H1 (cell line): ENCODE results near the gene SLC25A11. TPM values are rescaled to one million over a fixed set of nuclear protein-coding genes. Genes with fewer than 3 reads are reported as not detected.

Source experiments
- CTCF ChIA-PET: fragments of 300-600 bp; sonication (Branson Sonifier 250); formaldehyde crosslinking; loops from one replicate; lab custom pipeline; 2021; ENCODE audit not compliant: partially characterized antibody; lab: Charles Lee
- POLR2A ChIA-PET: fragments of 300-600 bp; sonication (Branson Sonifier 250); formaldehyde crosslinking; loops from one replicate; lab custom pipeline; 2021; ENCODE audit warnings: inconsistent platforms; ENCODE audit not compliant: partially characterized antibody; lab: Charles Lee
- DNase-seq, 2 experiments: peaks; one replicate each; pipeline versions ENCODE4 v3.0.0 to v3.0.0-alpha.2; 2010 to 2022; ENCODE audit warnings: low spot score in 2 of 2, low read depth in 1 of 2, mixed read lengths in 1 of 2
- FAIRE-seq: peaks from 2 replicates; lab custom pipeline; 2011; peaks lifted over from hg19 to GRCh38; lab: Jason Lieb, UNC
- H2AFZ ChIP-seq: 2 replicates; pipeline ENCODE4 v1.8.1; 2012; ENCODE audit warnings: low read length, inconsistent platforms
- H2AK5ac ChIP-seq: 2 replicates; pipeline ENCODE4 v1.6.1; 2013; ENCODE audit warnings: low read depth, low read length
- H2BK120ac ChIP-seq: replicated peaks from 2 replicates; pipeline ENCODE3; 2013; ENCODE audit warnings: low read depth, low read length, inconsistent platforms
- H2BK12ac ChIP-seq: 2 replicates; pipeline ENCODE4 v1.6.1; 2013; ENCODE audit warnings: low read depth, low read length
- H2BK15ac ChIP-seq: 2 replicates; pipeline ENCODE4 v1.6.1; 2013; ENCODE audit warnings: low read length
- H2BK20ac ChIP-seq: 2 replicates; pipeline ENCODE4 v1.6.1; 2013; ENCODE audit warnings: low read length
- H2BK5ac ChIP-seq: 2 replicates; pipeline ENCODE4 v1.6.1; 2013; ENCODE audit warnings: low read depth, low read length
- H3K14ac ChIP-seq: 2 replicates; pipeline ENCODE4 v1.6.1; 2013; ENCODE audit warnings: inconsistent platforms; ENCODE audit not compliant: insufficient read length
- H3K18ac ChIP-seq: 2 replicates; pipeline ENCODE4 v1.6.1; 2013; ENCODE audit warnings: low read length; ENCODE audit errors: extremely low read depth
- H3K23ac ChIP-seq: 2 replicates; pipeline ENCODE4 v1.6.1; 2013; ENCODE audit warnings: inconsistent platforms; ENCODE audit not compliant: insufficient read length
- H3K23me2 ChIP-seq: 2 replicates; pipeline ENCODE4 v1.6.1; 2013; ENCODE audit warnings: low read depth, low read length
- H3K27ac ChIP-seq: 2 replicates; pipeline ENCODE4 v1.6.1; 2011; ENCODE audit warnings: low read depth, low read length, inconsistent platforms
- H3K27me3 ChIP-seq, 4 experiments: replicated peaks in 1 of 4; 1 replicate in 1 of 4; 2 replicates in 3 of 4; pipeline versions ENCODE4 v1.6.1 to v1.8.1; 2011 to 2013; ENCODE audit warnings: low read length in 3 of 4, mild to moderate bottlenecking in 3 of 4, inconsistent platforms in 2 of 4, mixed read lengths in 2 of 4, moderate library complexity in 1 of 4; ENCODE audit not compliant: control insufficient read depth in 3 of 4, insufficient read depth in 3 of 4; ENCODE audit errors: extremely low read depth in 1 of 4
- H3K36me3 ChIP-seq, 4 experiments: 2 replicates each; pipeline versions ENCODE4 v1.6.1 to v1.8.1; 2011 to 2013; ENCODE audit warnings: mild to moderate bottlenecking in 4 of 4, low read length in 3 of 4, moderate library complexity in 2 of 4, control low read depth in 1 of 4, inconsistent platforms in 1 of 4; ENCODE audit not compliant: insufficient read depth in 4 of 4, control insufficient read depth in 2 of 4
- H3K4ac ChIP-seq: replicated peaks from 2 replicates; pipeline ENCODE3; 2013; ENCODE audit warnings: low read length, low read depth, mixed read lengths, inconsistent platforms; ENCODE audit not compliant: insufficient read length
- H3K4me1 ChIP-seq, 4 experiments: replicated peaks in 1 of 4; 1 replicate in 1 of 4; 2 replicates in 3 of 4; pipeline versions ENCODE4 v1.6.1 to v1.8.1; 2011 to 2013; ENCODE audit warnings: low read length in 3 of 4, inconsistent platforms in 2 of 4, mixed read lengths in 1 of 4; ENCODE audit not compliant: insufficient read depth in 4 of 4, control insufficient read depth in 3 of 4
- H3K4me2 ChIP-seq, 2 experiments: 2 replicates each; pipeline versions ENCODE4 v1.6.1 to v1.8.1; 2011 to 2013; ENCODE audit warnings: low read depth in 2 of 2, low read length in 2 of 2, control low read depth in 1 of 2, inconsistent platforms in 1 of 2, mild to moderate bottlenecking in 1 of 2; ENCODE audit not compliant: insufficient read depth in 1 of 2
- H3K4me3 ChIP-seq, 4 experiments: fragments of 200-600, 300-600 bp in 1 of 4; sonication (generic), shearing (Covaris generic), sonication (Bioruptor Twin) in 1 of 4; 2 replicates each; pipeline versions ENCODE4 v1.5.1 to v1.8.1; 2011 to 2016; ENCODE audit warnings: low read length in 4 of 4, low read depth in 3 of 4, control low read depth in 2 of 4, inconsistent platforms in 2 of 4, mild to moderate bottlenecking in 2 of 4, mixed read lengths in 1 of 4, moderate library complexity in 1 of 4; ENCODE audit not compliant: insufficient read depth in 2 of 4; ENCODE audit errors: extremely low read depth in 1 of 4
- H3K56ac ChIP-seq: replicated peaks from 2 replicates; pipeline ENCODE3; 2013; ENCODE audit warnings: low read depth, mild to moderate bottlenecking, mixed read lengths, low read length, inconsistent platforms; ENCODE audit not compliant: insufficient read length
- H3K79me1 ChIP-seq: 2 replicates; pipeline ENCODE4 v1.6.1; 2013; ENCODE audit warnings: low read depth, low read length, control low read depth
- H3K79me2 ChIP-seq, 2 experiments: 2 replicates each; pipeline versions ENCODE4 v1.6.1 to v1.8.1; 2012 to 2013; ENCODE audit warnings: low read length in 2 of 2, mild to moderate bottlenecking in 2 of 2, inconsistent platforms in 1 of 2; ENCODE audit not compliant: insufficient read depth in 2 of 2, control insufficient read depth in 1 of 2
- H3K9ac ChIP-seq, 4 experiments: replicated peaks in 1 of 4; 1 replicate in 1 of 4; 2 replicates in 3 of 4; pipeline versions ENCODE4 v1.6.1 to v1.8.1; 2011 to 2013; ENCODE audit warnings: low read depth in 3 of 4, low read length in 3 of 4, control low read depth in 2 of 4, mild to moderate bottlenecking in 2 of 4, moderate library complexity in 2 of 4, inconsistent platforms in 1 of 4; ENCODE audit errors: extremely low read depth in 1 of 4
- H3K9me3 ChIP-seq, 2 experiments: 2 replicates each; pipeline versions ENCODE4 v1.6.1 to v1.8.1; 2012 to 2013; ENCODE audit warnings: mild to moderate bottlenecking in 2 of 2, moderate library complexity in 2 of 2, control low read depth in 1 of 2, inconsistent platforms in 1 of 2, low read depth in 1 of 2, low read length in 1 of 2, mixed read lengths in 1 of 2; ENCODE audit not compliant: insufficient read depth in 2 of 2
- H4K20me1 ChIP-seq, 2 experiments: replicated peaks in 1 of 2; 2 replicates each; pipeline versions ENCODE3 to v1.8.1; 2011 to 2013; ENCODE audit warnings: inconsistent platforms in 2 of 2, low read length in 2 of 2, mild to moderate bottlenecking in 1 of 2; ENCODE audit not compliant: insufficient read depth in 2 of 2, control insufficient read depth in 1 of 2
- H4K5ac ChIP-seq: 2 replicates; pipeline ENCODE4 v1.6.1; 2013; ENCODE audit warnings: low read length, low read depth, mixed read lengths, inconsistent platforms; ENCODE audit not compliant: insufficient read length
- H4K8ac ChIP-seq: 2 replicates; pipeline ENCODE4 v1.8.0; 2013; ENCODE audit warnings: mild to moderate bottlenecking, moderate library complexity, low read length, inconsistent platforms; ENCODE audit not compliant: insufficient read depth; ENCODE audit errors: extremely low read depth
- H4K91ac ChIP-seq: replicated peaks from 2 replicates; pipeline ENCODE3; 2013; ENCODE audit warnings: low read length, mixed read lengths, inconsistent platforms; ENCODE audit not compliant: insufficient read length
- CHD2 ChIP-seq: IDR thresholded peaks from 2 replicates; pipeline ENCODE4 v1.6.1; 2012; ENCODE audit warnings: low read length, improper control_type of control experiment
- CREB1 ChIP-seq: IDR thresholded peaks from 2 replicates; pipeline ENCODE4 v1.6.1; 2012; ENCODE audit warnings: inconsistent platforms
- EGR1 ChIP-seq: IDR thresholded peaks from 2 replicates; pipeline ENCODE4 v1.6.1; 2011; ENCODE audit warnings: low read depth, low read length, borderline replicate concordance
- KDM1A ChIP-seq: fragments of 200-600, 300-600 bp; sonication (generic); IDR thresholded peaks from 2 replicates; pipeline ENCODE4 v1.7.1; 2016; ENCODE audit warnings: mild to moderate bottlenecking, low read length, borderline replicate concordance
- KDM4A ChIP-seq: IDR thresholded peaks from one replicate; pipeline ENCODE4 v1.7.1; 2012; ENCODE audit warnings: low read depth, mild to moderate bottlenecking, moderate library complexity, low read length, inconsistent platforms; ENCODE audit not compliant: severe bottlenecking
- RBBP5 ChIP-seq: IDR thresholded peaks from 2 replicates; pipeline ENCODE4 v1.7.1; 2012; ENCODE audit warnings: low read depth, mild to moderate bottlenecking, inconsistent platforms, low read length, moderate library complexity, borderline replicate concordance
- RFX5 ChIP-seq: IDR thresholded peaks from 2 replicates; pipeline ENCODE4 v1.6.1; 2011; ENCODE audit warnings: low read depth, low read length, improper control_type of control experiment, borderline replicate concordance
- SIRT6 ChIP-seq: IDR thresholded peaks from one replicate; pipeline ENCODE4 v1.7.1; 2012; ENCODE audit warnings: low read length, inconsistent platforms
- TEAD4 ChIP-seq: IDR thresholded peaks from 2 replicates; pipeline ENCODE4 v1.6.1; 2012; ENCODE audit warnings: low read depth, low read length, inconsistent platforms, mixed read lengths
- WGBS, 2 experiments: shearing (Covaris generic) in 1 of 2; methylation state at CpG; one replicate each; pipeline versions ENCODE4 v1.1.6 to v1.1.7; 2013 to 2015; ENCODE audit warnings: low lambda C conversion rate in 2 of 2, mixed read lengths in 2 of 2, inconsistent platforms in 1 of 2, low coverage in 1 of 2, missing lambda C conversion rate in 1 of 2; ENCODE audit not compliant: insufficient replicate concordance in 2 of 2, insufficient coverage in 1 of 2, insufficient read length in 1 of 2; ENCODE audit errors: extremely low coverage in 1 of 2, missing lambda C conversion rate in 1 of 2; 5-methylcytosine and 5-hydroxymethylcytosine counted together
- polyA plus RNA-seq, 7 experiments: library from polyadenylated mRNA; depleted of rRNA in 3 of 7; stranded (reverse) in 5 of 7; unstranded in 2 of 7; fragments of >200 nt in 5 of 7; fragments of 200-250 nt in 2 of 7; gene quantifications; 1 replicate in 5 of 7; 2 replicates in 1 of 7; 4 replicates in 1 of 7; pipeline versions ENCODE4 v1.2.1 to v1.2.3, GENCODE V29; 2011 to 2013; ENCODE audit warnings: missing spikeins in 2 of 7, mixed read lengths in 2 of 7
- total RNA-seq: library from RNA; stranded (reverse); fragmentation: NEBNext Ultra II Directional; extraction: Animal tissue kit (Norgen Biotek cat#: 25700); gene quantifications from 2 replicates; pipeline ENCODE4 v1.2.1, GENCODE V29; 2021
- TF ChIP-seq, protein P1 (sequence below): IDR thresholded peaks from 2 replicates; pipeline ENCODE4 v1.6.1; 2011; ENCODE audit warnings: low read length, improper control_type of control experiment

The SLC25A11 gene
- total and polyA plus RNA-seq, 2 of the 8 experiments (the other 6 are each of a cell fraction or from before 2014, with no cell fraction given) = 55.9 to 97.0 TPM

DNA sequence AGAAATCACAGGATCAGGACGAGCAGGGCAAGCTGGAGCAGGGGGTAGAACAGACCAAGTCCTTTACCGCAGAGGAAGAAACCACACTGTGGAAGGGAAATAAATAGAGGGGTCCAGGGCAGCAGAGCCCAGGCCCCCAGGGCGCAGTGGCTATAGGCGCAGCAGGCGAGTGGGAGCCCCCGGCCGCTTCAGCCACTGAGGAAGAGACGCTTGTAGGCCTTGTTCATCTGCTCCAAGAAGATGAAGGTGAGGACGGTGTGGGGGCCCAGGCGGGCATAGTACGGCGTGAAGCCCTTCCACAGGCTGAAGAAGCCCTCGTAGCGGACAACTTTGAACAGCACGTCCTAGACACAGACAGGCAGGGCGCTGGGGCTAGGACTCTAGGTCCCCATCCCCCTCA is 2.3 kb downstream of the SLC25A11 start:
- no peak overlapping the region for H2BK15ac ChIP-seq
- H3K23me2 ChIP-seq = peaks cover 15% of the 10 kb centered on the region; the same call in 1 of the 2 replicates
- no peaks in the 10 kb centered on the region for H3K27me3 ChIP-seq
- H3K4ac ChIP-seq = no peak overlapping the region
- no peak overlapping the region for H2BK20ac ChIP-seq
- no peak overlapping the region for H3K4me3 ChIP-seq
- H3K79me2 ChIP-seq = peaks cover 0 to 27% of the 10 kb centered on the region in 2 experiments; a peak in 3 of 4 replicates
- ChIA-PET CTCF (interaction anchor here (0.8 to 5.9 kb wide), 3 partner anchors 28 to 60 kb away, joined by 3 to 26 read pairs (median 8); partner anchors contain the start of genes CHRNE and KIF1C), POLR2A (interaction anchor here (1.5 to 27.4 kb wide), 7 partner anchors 9 to 37 kb away, joined by 4 to 987 read pairs (median 38); partner anchors contain the start of genes C17orf107, CHRNE, ENO3 and GP1BA)
- no peak overlapping the region for H3K4me2 ChIP-seq
- no peak overlapping the region for H4K5ac ChIP-seq
- no peak overlapping the region for H2AK5ac ChIP-seq
- H3K14ac ChIP-seq = no peak overlapping the region
- H2BK120ac ChIP-seq = no peak overlapping the region
- no peak overlapping the region for H3K9ac ChIP-seq
- peaks cover 9% of the 10 kb centered on the region for H3K79me1 ChIP-seq
- H2BK5ac ChIP-seq = no peak overlapping the region
- no peak for TF ChIP-seq EGR1
- no peak for TF ChIP-seq KDM4A
- no peak for TF ChIP-seq SIRT6
- TF ChIP-seq, protein P1, sequence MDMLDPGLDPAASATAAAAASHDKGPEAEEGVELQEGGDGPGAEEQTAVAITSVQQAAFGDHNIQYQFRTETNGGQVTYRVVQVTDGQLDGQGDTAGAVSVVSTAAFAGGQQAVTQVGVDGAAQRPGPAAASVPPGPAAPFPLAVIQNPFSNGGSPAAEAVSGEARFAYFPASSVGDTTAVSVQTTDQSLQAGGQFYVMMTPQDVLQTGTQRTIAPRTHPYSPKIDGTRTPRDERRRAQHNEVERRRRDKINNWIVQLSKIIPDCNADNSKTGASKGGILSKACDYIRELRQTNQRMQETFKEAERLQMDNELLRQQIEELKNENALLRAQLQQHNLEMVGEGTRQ = no peak
- TF ChIP-seq RFX5 = no peak
- TF ChIP-seq RBBP5 = no peak
- TF ChIP-seq TEAD4 = no peak
- TF ChIP-seq CREB1 = no peak
- TF ChIP-seq KDM1A = no peak
- no peak for TF ChIP-seq CHD2
- no peak for DNase-seq
- 92% methylated on average over 16 of the region's 16 CpGs; no CpG with 5 or more reads in 1 of the 2 experiments for WGBS, 2 experiments
- FAIRE-seq = no peak
- H3K36me3 ChIP-seq = peaks cover 13 to 17% (median 15%) of the 10 kb centered on the region in 4 experiments
- H3K9me3 ChIP-seq = no peaks in the 10 kb centered on the region
- H2AFZ ChIP-seq = no peak overlapping the region
- peaks cover 0 to 11% (median 7%) of the 10 kb centered on the region in 4 experiments; a peak in 6 of 7 replicates for H3K4me1 ChIP-seq
- H3K23ac ChIP-seq = no peak overlapping the region
- H3K27ac ChIP-seq = no peak overlapping the region
- H2BK12ac ChIP-seq = no peak overlapping the region
- no peak overlapping the region for H4K91ac ChIP-seq
- peaks cover 0 to 4% of the 10 kb centered on the region in 2 experiments for H4K20me1 ChIP-seq
- H4K8ac ChIP-seq = no peak overlapping the region; the same call in 1 of the 2 replicates
- no peak overlapping the region for H3K18ac ChIP-seq
- no peak overlapping the region for H3K56ac ChIP-seq
